ENCODE data around the gene CAPN13.

- TF ChIP-seq CTCF (IDR thresholded peaks at IDR 0.05) (no peak), POLR2A (IDR thresholded peaks at IDR 0.05) (no peak)
Measured at GRCh38 chr2:30778611-30779010, 28.6 kb downstream of the CAPN13 start.

All from Peyer's patch (tissue), 4 donors.